GM19438 (cell line): ENCODE measurements around the gene TAPBP.
"Not testable (repeated sequence)": the region's sequence is repeated elsewhere in the genome, so short reads cannot be mapped to it uniquely, and the experiment has no call there.

ENCODE experiments used
- ATAC-seq: cut with Tn5 transposase; IDR thresholded peaks from one replicate; pipeline ENCODE4 v1.9.1; 2021; ENCODE audit warnings: low read depth; ENCODE audit not compliant: unreplicated experiment

Gene TAPBP

GRCh38 chr6:33278392-33278741 lies 35.5 kb downstream of the TAPBP start:
- no peak for ATAC-seq

- peak; percentile 28 for ATAC-seq
These were observed 36.1 kb downstream of the TAPBP start for GRCh38 chr6:33277663-33278391.

GRCh38 chr6:33276864-33277662 lies 36.8 kb downstream of the TAPBP start, which contains the start of gene B3GALT4:
Gene B3GALT4, plus strand, starts transcription at chr6:33277123. Its CDS starts 297 bp downstream, at chr6:33277420.
- ATAC-seq = peak; percentile 52

GRCh38 chr6:33276581-33276863 lies 37.4 kb downstream of the TAPBP start:
- no peak for ATAC-seq

GRCh38 chr6:33275795-33276580 lies 37.9 kb downstream of the TAPBP start:
- ATAC-seq = not testable (repeated sequence)

- ATAC-seq = no peak
These were observed 39.7 kb downstream of the TAPBP start for GRCh38 chr6:33273924-33274902.

GRCh38 chr6:33273129-33273923 lies 40.6 kb downstream of the TAPBP start:
- no peak for ATAC-seq

- no peak for ATAC-seq
These were observed 41.4 kb downstream of the TAPBP start for GRCh38 chr6:33272275-33273128.

GRCh38 chr6:33271468-33272274 lies 42.2 kb downstream of the TAPBP start, which contains the start of the genes RPS18 and VPS52:
Gene RPS18, plus strand, starts transcription at chr6:33272075. Its CDS starts 45 bp downstream, at chr6:33272120.
Gene VPS52, minus strand, starts transcription at chr6:33271876. Its CDS starts 201 bp downstream, at chr6:33271675.
- peak; percentile 63 for ATAC-seq

- ATAC-seq = peak; percentile 18
These were observed 42.8 kb downstream of the TAPBP start for GRCh38 chr6:33271117-33271467.

GRCh38 chr6:33264015-33264414 lies 49.9 kb downstream of the TAPBP start:
- no peak for ATAC-seq

- not testable (repeated sequence) for ATAC-seq
These were observed 51.4 kb downstream of the TAPBP start for GRCh38 chr6:33262490-33262889.

- no peak for ATAC-seq
These were observed 54.8 kb downstream of the TAPBP start for GRCh38 chr6:33259032-33259431.

GRCh38 chr6:33254591-33254990 lies 59.3 kb downstream of the TAPBP start:
- no peak for ATAC-seq

- ATAC-seq = no peak
These were observed 61.1 kb downstream of the TAPBP start for GRCh38 chr6:33252759-33253158.

- ATAC-seq = no peak
These were observed 62.4 kb downstream of the TAPBP start for GRCh38 chr6:33251395-33252012.

- no peak for ATAC-seq
These were observed 63.1 kb downstream of the TAPBP start for GRCh38 chr6:33250731-33251130.
